ENCODE results near the gene SHROOM2. TPM values are rescaled to one million over a fixed set of nuclear protein-coding genes. Genes with fewer than 3 reads are reported as not detected.

The SHROOM2 gene
- total and polyA plus RNA-seq, 5 donors from 2014 or later: 0.35 TPM; not detected in 4

DNA sequence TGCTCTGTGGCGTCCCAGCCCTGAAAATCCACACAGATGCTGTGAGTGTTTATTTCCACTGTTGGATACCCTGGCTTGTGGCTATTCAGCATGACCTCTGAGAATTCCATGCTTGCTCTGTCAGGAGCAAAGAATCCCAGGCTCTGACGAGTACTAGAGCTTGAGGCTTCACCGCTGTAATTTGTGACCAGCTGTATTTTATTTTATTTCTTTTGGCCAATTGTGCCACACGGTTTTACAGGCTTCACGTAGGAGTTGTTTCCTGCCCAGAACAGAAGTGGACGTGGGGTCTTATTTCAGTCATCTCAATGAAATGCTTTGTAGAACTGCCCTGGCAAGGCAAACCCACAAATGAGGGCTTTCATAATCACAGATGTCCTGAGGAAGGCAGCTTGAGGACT, 111.5 kb downstream of the SHROOM2 start:
- no peak for ATAC-seq (ENCODE audit: low read depth in 2 of 2)
- Histone ChIP-seq H3K27ac (ENCODE audit: insufficient read depth, low read length, poor library complexity, severe bottlenecking) (no peak overlapping the region), H3K4me3 (ENCODE audit: low read depth, low read length) (no peak overlapping the region), H3K4me1 (ENCODE audit: control insufficient read depth, insufficient read depth, low read length, poor library complexity, severe bottlenecking) (peaks cover 11% of the 10 kb centered on the region), H3K27me3 (ENCODE audit: control insufficient read depth, insufficient read depth, low read length) (no peaks in the 10 kb centered on the region), H3K36me3 (ENCODE audit: control insufficient read depth, insufficient read depth, low read length) (no peaks in the 10 kb centered on the region), H3K9me3 (ENCODE audit: control insufficient read depth in 2 of 2, low read length in 2 of 2) (no peaks in the 10 kb centered on the region)
- Mint-ChIP-seq H3K4me3 (no peak overlapping the region), H3K27me3 (no peaks in the 10 kb centered on the region), H3K27ac (peak overlapping the region in 1 of 3 donors; percentile 62), H3K9me3 (peaks cover 0 to 2% (median 0%) of the 10 kb centered on the region in 7 donors), H3K4me1 (peaks cover 0 to 25% (median 12%) of the 10 kb centered on the region in 4 donors), H3K36me3 (no peaks in the 10 kb centered on the region)
- no peak for DNase-seq

DNA sequence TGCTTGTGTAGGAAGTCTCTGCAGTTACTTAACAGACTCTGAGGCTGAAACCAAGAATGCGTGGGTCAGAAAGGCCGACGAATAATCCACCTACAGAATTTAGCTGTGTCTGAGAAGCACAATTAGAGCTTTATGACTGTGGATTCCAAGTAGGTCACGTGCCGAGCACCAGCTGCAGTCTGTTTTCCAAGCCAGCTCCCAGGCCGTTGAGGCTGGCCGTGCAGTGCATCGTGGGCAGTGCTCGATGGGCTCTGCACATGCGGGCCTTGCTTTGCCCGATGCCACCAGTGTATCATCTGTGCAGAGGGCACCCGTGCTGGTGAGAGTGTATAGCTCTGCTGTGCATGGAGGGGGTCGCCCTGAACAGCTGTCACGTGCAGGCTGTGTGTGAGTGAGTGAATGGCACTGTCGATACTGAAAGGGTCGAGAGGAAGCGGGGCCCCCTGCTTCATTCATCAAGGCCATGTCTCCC, 113.4 kb downstream of the SHROOM2 start:
- no peaks in the 10 kb centered on the region for H3K36me3 ChIP-seq (ENCODE audit: control insufficient read depth, insufficient read depth, low read length)
- no peak for ATAC-seq (ENCODE audit: low read depth in 2 of 2)

DNA sequence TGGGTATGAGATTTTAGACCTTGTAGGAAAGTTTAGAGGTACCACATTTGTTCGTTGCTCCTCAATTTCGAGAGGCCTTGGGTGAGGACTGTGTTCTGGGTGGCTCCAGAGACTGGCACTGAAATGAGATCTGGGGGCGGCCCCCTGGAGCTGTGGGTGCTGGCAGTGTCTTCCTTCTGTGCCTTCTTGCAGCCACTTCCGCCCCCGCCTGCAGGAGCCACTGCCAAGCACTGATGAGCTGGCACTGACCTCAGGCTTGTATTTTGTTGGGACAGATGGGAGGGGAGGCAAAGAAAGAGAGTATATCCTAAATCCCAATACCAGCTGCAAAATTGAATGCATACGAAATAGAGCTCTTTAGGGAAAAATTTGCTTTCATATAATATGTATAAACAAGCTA, 116.4 kb downstream of the SHROOM2 start:
- no peak overlapping the region for H3K4me3 Mint-ChIP-seq
- H3K27ac Mint-ChIP-seq: no peak overlapping the region
- no peak overlapping the region for H3K4me3 ChIP-seq (ENCODE audit: low read depth, low read length)
- DNase-seq (no peak), ATAC-seq (ENCODE audit: low read depth in 2 of 2) (no peak)
- H3K27me3 Mint-ChIP-seq: no peaks in the 10 kb centered on the region
- no peak overlapping the region for H3K27ac ChIP-seq (ENCODE audit: insufficient read depth, low read length, poor library complexity, severe bottlenecking)
- no peaks in the 10 kb centered on the region for H3K27me3 ChIP-seq (ENCODE audit: control insufficient read depth, insufficient read depth, low read length)
- no peaks in the 10 kb centered on the region for H3K36me3 Mint-ChIP-seq
- peaks cover 0 to 2% (median 0%) of the 10 kb centered on the region in 7 donors for H3K9me3 Mint-ChIP-seq
- peaks cover 0 to 26% (median 13%) of the 10 kb centered on the region in 4 donors for H3K4me1 Mint-ChIP-seq
- no peaks in the 10 kb centered on the region for H3K9me3 ChIP-seq (ENCODE audit: control insufficient read depth in 2 of 2, low read length in 2 of 2)
- no peaks in the 10 kb centered on the region for H3K36me3 ChIP-seq (ENCODE audit: control insufficient read depth, insufficient read depth, low read length)
- H3K4me1 ChIP-seq (ENCODE audit: control insufficient read depth, insufficient read depth, low read length, poor library complexity, severe bottlenecking): peaks cover 11% of the 10 kb centered on the region

More for the DNA sequence above, 113.4 kb downstream of the SHROOM2 start:
- peaks cover 11% of the 10 kb centered on the region for H3K4me1 ChIP-seq (ENCODE audit: control insufficient read depth, insufficient read depth, low read length, poor library complexity, severe bottlenecking)
- H3K9me3 Mint-ChIP-seq: peaks cover 0 to 2% (median 0%) of the 10 kb centered on the region in 7 donors
- peak overlapping the region in 3 of 4 donors; percentile 26 to 49 (median 43) for H3K4me3 Mint-ChIP-seq
- no peaks in the 10 kb centered on the region for H3K27me3 ChIP-seq (ENCODE audit: control insufficient read depth, insufficient read depth, low read length)
- peak in 1 of 3 donors; percentile 11 for DNase-seq
- peak overlapping the region; percentile 47 for H3K4me3 ChIP-seq (ENCODE audit: low read depth, low read length)
- peak overlapping the region in 1 of 3 donors; percentile 10 for H3K27ac Mint-ChIP-seq
- no peaks in the 10 kb centered on the region for H3K27me3 Mint-ChIP-seq
- H3K9me3 ChIP-seq (ENCODE audit: control insufficient read depth in 2 of 2, low read length in 2 of 2): no peaks in the 10 kb centered on the region
- H3K27ac ChIP-seq (ENCODE audit: insufficient read depth, low read length, poor library complexity, severe bottlenecking): no peak overlapping the region
- H3K36me3 Mint-ChIP-seq: no peaks in the 10 kb centered on the region
- peaks cover 0 to 26% (median 13%) of the 10 kb centered on the region in 4 donors for H3K4me1 Mint-ChIP-seq

DNA sequence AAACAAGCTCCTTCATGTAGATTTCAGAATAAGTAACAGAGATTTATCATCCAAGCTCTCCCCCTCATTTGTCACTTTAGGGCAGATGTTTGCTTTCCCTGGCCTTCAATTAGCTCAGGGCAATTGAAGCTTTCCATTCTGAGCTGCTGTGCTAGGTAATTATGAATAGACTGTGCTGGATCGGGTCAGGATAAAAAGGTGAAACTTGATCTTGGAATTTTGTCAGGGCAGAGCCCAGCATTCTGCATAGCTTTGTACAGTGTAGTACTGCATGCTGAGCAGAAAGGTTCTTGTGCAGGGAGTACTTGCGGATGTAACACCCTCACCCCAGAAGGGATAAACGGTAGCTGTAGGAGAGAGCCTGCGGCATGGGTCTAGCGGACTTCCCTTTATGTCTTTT, 116.9 kb downstream of the SHROOM2 start:
- Mint-ChIP-seq H3K9me3 (peaks cover 0 to 2% (median 0%) of the 10 kb centered on the region in 7 donors), H3K27ac (no peak overlapping the region), H3K4me1 (peaks cover 0 to 26% (median 13%) of the 10 kb centered on the region in 4 donors), H3K4me3 (no peak overlapping the region), H3K36me3 (no peaks in the 10 kb centered on the region), H3K27me3 (no peaks in the 10 kb centered on the region)
- peaks cover 11% of the 10 kb centered on the region for H3K4me1 ChIP-seq (ENCODE audit: control insufficient read depth, insufficient read depth, low read length, poor library complexity, severe bottlenecking)
- no peaks in the 10 kb centered on the region for H3K9me3 ChIP-seq (ENCODE audit: control insufficient read depth in 2 of 2, low read length in 2 of 2)
- no peak overlapping the region for H3K27ac ChIP-seq (ENCODE audit: insufficient read depth, low read length, poor library complexity, severe bottlenecking)
- no peak overlapping the region for H3K4me3 ChIP-seq (ENCODE audit: low read depth, low read length)
- H3K27me3 ChIP-seq (ENCODE audit: control insufficient read depth, insufficient read depth, low read length): no peaks in the 10 kb centered on the region
- DNase-seq: no peak
- ATAC-seq (ENCODE audit: low read depth in 2 of 2): no peak
- no peaks in the 10 kb centered on the region for H3K36me3 ChIP-seq (ENCODE audit: control insufficient read depth, insufficient read depth, low read length)

DNA sequence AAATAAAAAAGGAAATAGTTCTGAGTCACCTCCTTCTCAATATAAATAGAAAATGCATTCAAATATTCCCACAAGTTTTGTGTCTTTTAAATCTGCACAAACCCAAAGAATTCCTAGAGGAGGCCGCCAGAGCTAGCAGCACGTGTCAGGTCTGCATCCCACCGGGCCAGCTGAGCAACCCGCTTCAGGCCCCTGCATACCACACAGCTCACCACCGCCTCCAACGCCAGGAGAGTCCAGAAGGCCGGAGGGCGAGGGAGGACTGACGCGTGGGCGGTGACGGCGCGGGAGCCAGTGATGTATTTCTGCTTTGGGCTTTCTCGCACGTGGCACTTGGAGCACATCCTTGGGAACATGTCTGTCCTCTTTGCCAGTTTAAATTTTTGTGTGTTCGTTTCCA, 119.1 kb downstream of the SHROOM2 start:
- Histone ChIP-seq H3K4me1 (ENCODE audit: control insufficient read depth, insufficient read depth, low read length, poor library complexity, severe bottlenecking) (peaks cover 4% of the 10 kb centered on the region), H3K27ac (ENCODE audit: insufficient read depth, low read length, poor library complexity, severe bottlenecking) (no peak overlapping the region), H3K9me3 (ENCODE audit: control insufficient read depth in 2 of 2, low read length in 2 of 2) (no peaks in the 10 kb centered on the region), H3K36me3 (ENCODE audit: control insufficient read depth, insufficient read depth, low read length) (no peaks in the 10 kb centered on the region), H3K4me3 (ENCODE audit: low read depth, low read length) (no peak overlapping the region), H3K27me3 (ENCODE audit: control insufficient read depth, insufficient read depth, low read length) (no peaks in the 10 kb centered on the region)
- Mint-ChIP-seq H3K4me3 (no peak overlapping the region), H3K9me3 (peaks cover 0 to 2% (median 0%) of the 10 kb centered on the region in 7 donors), H3K27ac (no peak overlapping the region), H3K36me3 (no peaks in the 10 kb centered on the region), H3K27me3 (no peaks in the 10 kb centered on the region), H3K4me1 (peaks cover 0 to 14% (median 5%) of the 10 kb centered on the region in 4 donors)
- ATAC-seq (ENCODE audit: low read depth in 2 of 2) (no peak), DNase-seq (no peak)

DNA sequence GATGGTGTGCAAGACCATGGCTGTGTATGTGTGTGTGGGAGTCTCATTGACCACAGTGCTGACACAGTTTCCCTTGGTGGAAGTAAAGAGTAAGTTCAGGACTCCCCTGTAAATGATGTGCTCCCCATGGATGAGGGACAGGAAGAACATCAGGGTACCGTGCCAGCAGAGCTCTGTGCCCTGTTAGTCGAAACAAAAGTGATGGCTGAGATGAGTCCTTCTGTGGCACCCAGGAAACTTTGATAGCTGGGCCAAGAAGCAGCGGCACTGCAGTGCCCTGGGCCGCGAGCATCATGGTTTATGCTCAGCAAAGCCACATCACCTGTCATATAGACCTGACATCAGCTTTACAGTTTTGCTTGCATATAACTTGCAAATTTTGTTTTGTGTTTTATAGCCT, 119.5 kb downstream of the SHROOM2 start:
- Mint-ChIP-seq H3K27me3 (no peaks in the 10 kb centered on the region), H3K4me3 (no peak overlapping the region), H3K4me1 (peaks cover 0 to 9% (median 2%) of the 10 kb centered on the region in 4 donors), H3K27ac (no peak overlapping the region), H3K9me3 (peaks cover 0 to 2% (median 0%) of the 10 kb centered on the region in 7 donors), H3K36me3 (no peaks in the 10 kb centered on the region)
- Histone ChIP-seq H3K27me3 (ENCODE audit: control insufficient read depth, insufficient read depth, low read length) (no peaks in the 10 kb centered on the region), H3K36me3 (ENCODE audit: control insufficient read depth, insufficient read depth, low read length) (no peaks in the 10 kb centered on the region), H3K4me3 (ENCODE audit: low read depth, low read length) (no peak overlapping the region), H3K9me3 (ENCODE audit: control insufficient read depth in 2 of 2, low read length in 2 of 2) (no peaks in the 10 kb centered on the region), H3K27ac (ENCODE audit: insufficient read depth, low read length, poor library complexity, severe bottlenecking) (no peak overlapping the region), H3K4me1 (ENCODE audit: control insufficient read depth, insufficient read depth, low read length, poor library complexity, severe bottlenecking) (peaks cover 2% of the 10 kb centered on the region)
- ATAC-seq (ENCODE audit: low read depth in 2 of 2) (no peak), DNase-seq (no peak)

DNA sequence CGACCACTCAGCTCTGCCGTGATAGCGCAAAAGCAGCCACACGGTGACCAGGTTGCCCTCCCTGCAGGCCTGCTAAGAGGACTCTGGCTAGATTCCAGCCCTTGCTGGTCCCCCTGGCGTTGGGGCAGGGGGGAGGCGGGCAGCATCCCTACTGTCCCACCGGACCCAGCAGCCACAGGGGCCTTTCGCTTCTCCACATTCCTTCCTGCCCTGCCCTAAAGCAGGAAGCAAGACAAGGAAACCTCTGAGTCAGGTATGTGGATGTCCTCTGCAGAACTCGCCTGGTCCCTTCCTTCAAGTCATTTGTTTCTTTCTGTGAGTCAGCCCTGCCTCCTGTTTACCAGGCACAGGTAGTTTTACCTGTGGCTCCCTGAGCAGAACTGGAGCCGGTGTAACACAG, 120.7 kb downstream of the SHROOM2 start:
- ATAC-seq (ENCODE audit: low read depth in 2 of 2): no peak
- no peak overlapping the region for H3K27ac ChIP-seq (ENCODE audit: insufficient read depth, low read length, poor library complexity, severe bottlenecking)
- no peaks in the 10 kb centered on the region for H3K36me3 ChIP-seq (ENCODE audit: control insufficient read depth, insufficient read depth, low read length)
- H3K4me3 ChIP-seq (ENCODE audit: low read depth, low read length): no peak overlapping the region
- Mint-ChIP-seq H3K27ac (no peak overlapping the region), H3K4me3 (no peak overlapping the region), H3K4me1 (peaks cover 0 to 5% (median 2%) of the 10 kb centered on the region in 4 donors), H3K9me3 (no peaks in the 10 kb centered on the region), H3K27me3 (peaks cover 4% of the 10 kb centered on the region), H3K36me3 (no peaks in the 10 kb centered on the region)
- H3K27me3 ChIP-seq (ENCODE audit: control insufficient read depth, insufficient read depth, low read length): no peaks in the 10 kb centered on the region
- no peaks in the 10 kb centered on the region for H3K4me1 ChIP-seq (ENCODE audit: control insufficient read depth, insufficient read depth, low read length, poor library complexity, severe bottlenecking)
- no peaks in the 10 kb centered on the region for H3K9me3 ChIP-seq (ENCODE audit: control insufficient read depth in 2 of 2, low read length in 2 of 2)
- DNase-seq: no peak

DNA sequence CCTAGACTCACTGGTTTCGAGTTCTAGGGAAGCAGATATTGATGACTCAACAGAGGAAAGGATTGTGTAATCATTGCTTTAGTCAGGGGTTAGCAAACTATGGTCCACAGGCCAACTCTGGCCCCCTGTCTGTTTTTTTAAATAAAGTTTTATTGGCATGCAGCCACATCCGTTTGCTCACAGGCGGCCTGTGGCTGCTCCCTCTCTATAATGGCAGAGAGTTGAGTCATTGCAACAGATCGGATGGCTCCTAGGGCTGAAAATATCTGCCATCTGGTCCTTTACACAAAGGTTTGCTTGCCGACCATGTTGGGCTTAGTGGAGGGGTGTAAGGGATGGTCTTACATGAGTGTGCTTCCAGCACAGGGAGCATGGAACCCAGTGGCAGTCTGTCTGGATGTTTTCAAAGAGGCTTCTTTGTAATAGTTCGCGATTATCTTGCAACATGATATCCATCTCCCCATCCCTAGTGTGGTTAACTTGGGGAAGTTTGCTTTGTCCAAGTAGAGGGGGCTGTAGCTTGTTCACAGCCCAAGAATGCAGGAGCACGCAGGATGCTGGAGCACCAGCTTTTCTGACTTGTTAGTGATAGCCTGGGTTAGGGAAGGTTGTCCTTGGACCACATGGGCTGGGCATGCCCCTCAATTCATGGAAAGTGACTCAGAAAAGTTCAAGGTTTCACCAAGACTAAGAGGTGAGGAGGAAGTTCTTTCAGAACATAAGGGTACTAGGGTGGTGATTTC, 121.6 kb downstream of the SHROOM2 start:
- Mint-ChIP-seq H3K36me3 (no peaks in the 10 kb centered on the region), H3K9me3 (no peaks in the 10 kb centered on the region), H3K4me3 (no peak overlapping the region), H3K27ac (no peak overlapping the region), H3K27me3 (peaks cover 4% of the 10 kb centered on the region), H3K4me1 (peaks cover 0 to 2% (median under 1%) of the 10 kb centered on the region in 4 donors)
- no peaks in the 10 kb centered on the region for H3K36me3 ChIP-seq (ENCODE audit: control insufficient read depth, insufficient read depth, low read length)
- DNase-seq: no peak
- no peak overlapping the region for H3K4me3 ChIP-seq (ENCODE audit: low read depth, low read length)
- ATAC-seq (ENCODE audit: low read depth in 2 of 2): no peak
- H3K27ac ChIP-seq (ENCODE audit: insufficient read depth, low read length, poor library complexity, severe bottlenecking): no peak overlapping the region
- H3K9me3 ChIP-seq (ENCODE audit: control insufficient read depth in 2 of 2, low read length in 2 of 2): no peaks in the 10 kb centered on the region
- H3K4me1 ChIP-seq (ENCODE audit: control insufficient read depth, insufficient read depth, low read length, poor library complexity, severe bottlenecking): no peaks in the 10 kb centered on the region
- H3K27me3 ChIP-seq (ENCODE audit: control insufficient read depth, insufficient read depth, low read length): no peaks in the 10 kb centered on the region

All from CD4-positive, CD25-positive, alpha-beta regulatory T cell (primary cell).